ENCODE data around the gene CHD9NB.
"Not testable (repeated sequence)": the region's sequence is repeated elsewhere in the genome, so short reads cannot be mapped to it uniquely, and the experiment has no call there.

Gene CHD9NB

GRCh38 chr16:53083119-53083518 is 30.4 kb upstream of the CHD9NB start:
- DNase-seq (ENCODE audit: low read depth), result no peak

GRCh38 chr16:53082509-53082908 is 29.8 kb upstream of the CHD9NB start:
- DNase-seq (ENCODE audit: low read depth), result no peak

DNA sequence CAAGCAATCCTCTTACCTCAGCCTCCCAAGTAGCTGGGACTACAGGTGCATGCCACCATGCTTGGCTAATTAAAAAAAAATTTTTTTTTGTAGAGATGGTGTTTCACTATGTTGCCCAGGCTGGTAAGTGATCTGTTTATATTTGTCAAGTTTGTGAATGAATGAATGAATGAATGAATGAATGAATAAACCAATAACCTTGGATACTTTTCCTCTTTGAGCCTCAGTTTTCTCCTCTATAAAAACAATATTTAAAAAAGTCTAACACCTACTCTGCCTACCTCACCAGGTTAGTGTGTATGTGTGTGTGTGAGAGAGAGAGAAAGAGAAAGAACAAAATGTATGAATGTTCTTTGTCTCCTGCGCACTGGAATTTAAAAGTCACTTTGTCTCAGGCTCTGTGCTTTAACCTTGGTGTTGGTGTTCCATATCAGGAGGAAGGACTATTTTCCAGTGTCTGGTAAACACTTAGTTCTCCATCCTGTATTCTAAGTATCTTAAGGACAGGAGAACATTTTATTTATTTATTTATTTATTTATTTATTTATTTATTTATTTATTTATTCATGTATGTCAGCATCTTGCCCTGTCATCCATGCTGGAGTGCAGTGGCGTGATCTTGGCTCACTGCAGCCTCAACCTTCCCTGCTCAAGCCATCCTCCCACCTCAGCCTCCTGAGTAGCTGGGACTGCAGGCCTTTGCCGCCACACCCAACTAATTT is 29.1 kb upstream of the CHD9NB start:
- DNase-seq (ENCODE audit: low read depth), result no peak

GRCh38 chr16:53081032-53081424 is 28.3 kb upstream of the CHD9NB start:
- DNase-seq (ENCODE audit: low read depth), result no peak

DNA sequence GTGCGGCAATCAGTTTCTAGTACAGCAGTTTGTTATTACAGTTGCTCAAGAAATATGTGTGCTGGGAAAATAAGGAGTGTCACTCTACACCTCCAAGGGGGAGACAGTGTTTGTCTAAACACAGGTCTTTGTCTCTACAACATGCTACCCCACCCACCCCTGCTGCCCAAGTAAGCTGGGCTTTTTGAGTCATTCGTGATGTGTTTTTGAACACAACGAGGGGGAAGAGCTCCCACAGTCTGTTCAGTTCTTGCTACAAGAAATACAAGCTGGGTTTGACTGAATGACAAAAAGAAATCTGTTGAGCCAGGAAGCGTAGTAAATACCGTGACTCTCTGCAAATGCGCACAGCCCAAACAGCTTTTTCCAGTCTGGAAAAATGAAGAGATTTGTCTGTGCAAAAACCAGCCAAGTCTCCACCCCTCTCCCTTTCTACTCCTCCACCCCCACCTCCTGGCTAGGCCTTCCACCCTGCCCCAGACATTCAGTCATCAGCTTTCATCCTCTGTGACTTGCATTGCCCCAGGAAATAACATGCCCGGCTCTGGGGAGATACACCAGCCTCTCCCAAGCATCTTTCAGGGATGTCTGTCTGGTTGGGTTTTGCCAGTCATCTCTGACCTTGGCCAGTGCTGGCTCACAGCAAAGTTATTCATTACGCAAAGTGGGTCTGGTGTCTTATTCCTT is 27.8 kb upstream of the CHD9NB start:
- no peak for DNase-seq (ENCODE audit: low read depth)

DNA sequence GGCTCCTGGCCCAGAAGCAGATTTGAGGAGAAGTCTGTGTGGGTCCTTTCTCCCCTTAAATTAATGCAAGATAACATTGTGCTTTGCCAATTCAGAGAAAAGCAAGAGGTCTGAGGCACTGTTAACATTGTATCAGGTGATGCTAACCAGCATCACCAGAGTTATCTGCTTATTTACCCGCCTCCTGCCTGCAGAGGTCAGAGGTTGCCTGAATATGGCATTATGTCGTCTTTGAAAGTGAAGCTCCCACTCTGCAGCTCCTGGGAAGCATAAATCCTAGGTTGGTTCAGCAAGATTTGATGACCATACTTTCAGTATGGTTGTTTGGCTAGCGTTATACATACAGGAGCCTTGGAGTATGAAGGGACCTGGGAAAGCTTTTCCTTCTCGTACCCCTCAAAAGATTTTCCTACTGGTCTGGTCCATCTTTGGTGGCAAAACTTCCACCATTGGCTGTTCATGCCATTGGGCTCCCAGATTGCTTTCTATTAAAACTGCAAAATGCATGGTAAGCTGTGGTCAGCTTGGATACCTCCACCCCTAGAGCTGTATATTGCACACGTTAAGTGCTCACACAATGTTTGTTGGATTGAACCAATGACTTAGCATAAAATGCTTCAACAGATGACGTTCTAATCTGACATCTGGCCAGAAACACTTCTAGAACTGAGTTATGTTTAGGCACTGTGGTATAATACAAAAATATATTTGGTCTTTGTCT is 26.2 kb upstream of the CHD9NB start:
- DNase-seq (ENCODE audit: low read depth), result no peak

DNA sequence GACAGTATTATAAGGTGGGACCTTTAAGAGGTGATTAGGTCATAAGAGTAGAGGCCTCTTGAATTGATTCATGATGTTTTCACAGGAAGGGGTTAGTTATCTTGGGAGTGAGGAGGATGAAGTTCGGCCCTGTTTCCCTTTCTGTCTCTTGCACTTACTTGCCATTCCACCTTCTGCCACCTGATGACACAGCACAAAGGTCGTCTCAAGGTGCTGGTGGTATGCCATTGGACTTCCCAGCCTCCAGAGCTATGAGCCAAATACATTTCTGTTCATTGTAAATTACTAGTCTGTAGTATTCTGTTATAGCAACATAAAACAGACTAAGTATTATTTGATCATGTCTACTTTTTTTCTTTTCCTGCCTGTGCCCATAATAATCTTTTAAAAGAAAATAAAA is 25.6 kb upstream of the CHD9NB start:
- DNase-seq (ENCODE audit: low read depth), result no peak

GRCh38 chr16:53075461-53075860 is 22.8 kb upstream of the CHD9NB start:
- not testable (repeated sequence) for DNase-seq (ENCODE audit: low read depth)

- DNase-seq (ENCODE audit: low read depth), result not testable (repeated sequence)
Observed at GRCh38 chr16:53074296-53074695, 21.6 kb upstream of the CHD9NB start.

- no peak for DNase-seq (ENCODE audit: low read depth)
Observed at GRCh38 chr16:53073022-53073421, 20.3 kb upstream of the CHD9NB start.

GRCh38 chr16:53071748-53072301 is 19.1 kb upstream of the CHD9NB start:
- DNase-seq (ENCODE audit: low read depth), result no peak

DNA sequence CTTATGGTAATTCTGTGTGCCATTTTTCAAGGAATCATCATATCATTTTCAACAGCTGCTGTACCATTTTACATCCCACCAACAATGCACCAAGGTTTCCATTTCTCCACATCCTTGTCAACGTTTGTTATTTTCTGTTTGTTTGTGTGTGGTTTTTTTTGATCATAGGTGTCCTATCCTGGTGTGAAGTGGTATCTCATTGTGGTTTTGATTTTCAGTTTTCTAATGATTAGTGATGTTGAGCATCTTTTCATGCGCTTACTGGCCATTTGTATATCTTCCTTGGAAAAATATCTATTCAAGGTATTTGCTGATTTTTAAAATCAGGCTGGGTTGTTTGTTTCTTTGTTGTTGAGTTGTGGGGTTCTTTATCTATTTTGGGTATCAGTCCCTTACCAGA is 17.1 kb upstream of the CHD9NB start:
- no peak for DNase-seq (ENCODE audit: low read depth)

- no peak for DNase-seq (ENCODE audit: low read depth)
Observed at GRCh38 chr16:53068423-53068833, 15.7 kb upstream of the CHD9NB start.

- DNase-seq (ENCODE audit: low read depth), result no peak
Observed at GRCh38 chr16:53067675-53068074, 15.0 kb upstream of the CHD9NB start.

GRCh38 chr16:53065461-53066061 is 12.9 kb upstream of the CHD9NB start:
- no peak for DNase-seq (ENCODE audit: low read depth)

- no peak for DNase-seq (ENCODE audit: low read depth)
Observed at GRCh38 chr16:53064081-53064578, 11.4 kb upstream of the CHD9NB start.

DNA sequence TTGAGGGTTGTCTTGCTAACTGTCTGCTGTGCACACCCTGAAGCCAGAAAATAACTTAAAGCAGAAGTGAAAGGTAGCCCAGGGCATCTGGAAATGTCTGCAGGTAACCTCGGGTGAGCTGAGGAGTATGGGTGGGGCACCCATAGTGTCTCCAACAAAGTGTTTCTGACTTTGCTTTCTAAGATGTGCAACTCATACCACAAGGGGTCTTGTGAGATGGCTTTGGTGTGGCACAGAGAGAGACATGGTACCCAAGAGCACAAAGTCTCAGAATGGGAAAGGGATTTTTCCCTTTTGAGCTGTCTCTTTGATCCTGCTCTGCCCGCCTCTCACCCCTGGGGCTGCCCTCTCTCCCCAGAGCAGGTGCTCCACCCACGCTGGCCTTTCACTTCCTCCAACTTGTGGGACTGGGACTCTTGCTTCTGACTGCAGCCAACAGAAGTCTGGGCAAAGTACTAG is 9.0 kb upstream of the CHD9NB start:
- no peak for DNase-seq (ENCODE audit: low read depth)

GRCh38 chr16:53061256-53061655 is 8.6 kb upstream of the CHD9NB start:
- no peak for DNase-seq (ENCODE audit: low read depth)

- DNase-seq (ENCODE audit: low read depth), result no peak
Observed at GRCh38 chr16:53059672-53060071, 7.0 kb upstream of the CHD9NB start.

DNA sequence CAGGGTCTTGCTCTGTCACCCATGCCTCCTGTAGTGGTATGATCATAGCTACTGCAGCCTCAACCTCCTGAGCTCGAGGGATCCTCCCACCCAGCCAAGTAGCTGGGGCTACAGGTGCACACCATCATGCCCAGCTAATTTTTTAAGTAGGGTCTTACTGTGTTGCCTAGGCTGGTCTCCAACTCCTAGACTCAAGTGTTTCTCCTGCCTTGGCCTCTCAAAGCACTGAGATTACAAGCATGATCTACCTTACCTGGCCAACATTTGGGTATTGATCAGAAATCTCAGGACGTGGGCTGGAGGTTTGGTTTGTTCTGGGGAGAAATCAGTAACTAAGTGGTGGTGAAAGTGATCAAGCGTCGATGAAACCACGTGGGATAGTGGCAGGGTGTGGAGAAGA is 6.2 kb upstream of the CHD9NB start:
- DNase-seq (ENCODE audit: low read depth), result no peak

- DNase-seq (ENCODE audit: low read depth), result no peak
Observed at GRCh38 chr16:53058441-53058840, 5.7 kb upstream of the CHD9NB start.

DNA sequence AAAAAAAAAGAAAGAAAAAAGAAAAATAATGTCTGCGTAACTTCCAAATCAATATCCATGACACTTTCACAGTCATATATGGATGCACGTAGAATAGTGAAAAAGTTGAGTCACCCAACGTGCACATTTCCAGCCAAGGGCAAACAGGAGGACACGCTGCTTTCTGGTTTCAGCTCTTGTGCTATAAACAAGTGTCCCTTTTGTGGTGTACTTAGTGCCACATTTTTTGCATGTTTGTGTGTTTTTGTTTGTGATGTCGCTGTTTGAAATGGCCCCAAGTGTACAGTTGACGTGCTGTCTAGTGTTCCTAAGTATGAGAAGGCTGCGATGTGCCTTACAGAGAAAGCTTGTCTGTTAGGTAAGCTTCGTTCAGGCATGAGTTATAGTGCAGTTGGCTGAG is 5.0 kb upstream of the CHD9NB start:
- no peak for DNase-seq (ENCODE audit: low read depth)

Data from stimulated activated CD4-positive, alpha-beta T cell treated with anti-CD3 and anti-CD28 coated beads, Interleukin-2, amount 100 ng/mL, for 4 hours (primary cell).